ENCODE results near the gene ECI2.
A peak's percentile ranks its signal among the peaks of the same experiment; 100 is the strongest.

Gene ECI2

GRCh38 chr6:4128072-4128471 is 7.3 kb downstream of the ECI2 start:
- peaks cover 72% of the 10 kb centered on the region for H3K36me3 Mint-ChIP-seq (ENCODE audit: low read depth)
- H3K9me3 Mint-ChIP-seq, result peaks cover 15% of the 10 kb centered on the region
- H3K4me3 Mint-ChIP-seq, result no peak overlapping the region
- no peak for DNase-seq
- H3K27me3 Mint-ChIP-seq (ENCODE audit: low read depth, poor library complexity), result no peaks in the 10 kb centered on the region
- TF ChIP-seq CTCF (IDR thresholded peaks at IDR 0.05), result no peak
- peaks cover 1% of the 10 kb centered on the region for H3K4me1 Mint-ChIP-seq
- H3K27ac Mint-ChIP-seq, result no peak overlapping the region

GRCh38 chr6:4125933-4126864 is 9.2 kb downstream of the ECI2 start:
- H3K27ac Mint-ChIP-seq, result peak overlapping the region; percentile 38
- H3K36me3 Mint-ChIP-seq (ENCODE audit: low read depth), result peaks cover 69% of the 10 kb centered on the region
- no peak for DNase-seq

GRCh38 chr6:4125500-4125899 is 9.9 kb downstream of the ECI2 start:
- no peak for DNase-seq
- no peak for TF ChIP-seq CTCF (IDR thresholded peaks at IDR 0.05)
- no peaks in the 10 kb centered on the region for H3K9me3 Mint-ChIP-seq
- H3K27me3 Mint-ChIP-seq (ENCODE audit: low read depth, poor library complexity), result no peaks in the 10 kb centered on the region
- no peaks in the 10 kb centered on the region for H3K4me1 Mint-ChIP-seq
- H3K4me3 Mint-ChIP-seq, result no peak overlapping the region
- H3K27ac Mint-ChIP-seq, result no peak overlapping the region
- peaks cover 68% of the 10 kb centered on the region for H3K36me3 Mint-ChIP-seq (ENCODE audit: low read depth)

More at GRCh38 chr6:4125933-4126864, 9.2 kb downstream of the ECI2 start:
- no peaks in the 10 kb centered on the region for H3K4me1 Mint-ChIP-seq
- TF ChIP-seq CTCF (IDR thresholded peaks at IDR 0.05), result no peak
- H3K4me3 Mint-ChIP-seq, result no peak overlapping the region
- no peaks in the 10 kb centered on the region for H3K9me3 Mint-ChIP-seq
- no peaks in the 10 kb centered on the region for H3K27me3 Mint-ChIP-seq (ENCODE audit: low read depth, poor library complexity)

GRCh38 chr6:4124351-4124750 is 11.0 kb downstream of the ECI2 start:
- DNase-seq, result no peak
- H3K9me3 Mint-ChIP-seq, result no peaks in the 10 kb centered on the region
- no peaks in the 10 kb centered on the region for H3K27me3 Mint-ChIP-seq (ENCODE audit: low read depth, poor library complexity)
- no peak for TF ChIP-seq CTCF (IDR thresholded peaks at IDR 0.05)
- H3K27ac Mint-ChIP-seq, result no peak overlapping the region
- H3K4me3 Mint-ChIP-seq, result no peak overlapping the region
- no peaks in the 10 kb centered on the region for H3K4me1 Mint-ChIP-seq
- peaks cover 65% of the 10 kb centered on the region for H3K36me3 Mint-ChIP-seq (ENCODE audit: low read depth)

- Mint-ChIP-seq H3K4me3 (no peak overlapping the region), H3K27ac (no peak overlapping the region), H3K27me3 (ENCODE audit: low read depth, poor library complexity) (no peaks in the 10 kb centered on the region), H3K9me3 (peaks cover 20% of the 10 kb centered on the region), H3K4me1 (no peaks in the 10 kb centered on the region), H3K36me3 (ENCODE audit: low read depth) (peaks cover 48% of the 10 kb centered on the region)
- no peak for DNase-seq
- no peak for TF ChIP-seq CTCF (IDR thresholded peaks at IDR 0.05)
These were observed 19.6 kb downstream of the ECI2 start for GRCh38 chr6:4115741-4116140.

GRCh38 chr6:4114123-4114522 is 21.3 kb downstream of the ECI2 start:
- H3K4me3 Mint-ChIP-seq, result no peak overlapping the region

More at GRCh38 chr6:4114123-4114522, 21.3 kb downstream of the ECI2 start:
- no peak for TF ChIP-seq CTCF (IDR thresholded peaks at IDR 0.05)
- H3K4me1 Mint-ChIP-seq, result peaks cover 9% of the 10 kb centered on the region
- no peaks in the 10 kb centered on the region for H3K27me3 Mint-ChIP-seq (ENCODE audit: low read depth, poor library complexity)
- no peak overlapping the region for H3K27ac Mint-ChIP-seq
- no peak for DNase-seq
- H3K36me3 Mint-ChIP-seq (ENCODE audit: low read depth), result peaks cover 38% of the 10 kb centered on the region
- H3K9me3 Mint-ChIP-seq, result peaks cover 20% of the 10 kb centered on the region
